Muscle of arm (tissue), 12 donors: Measurements from ENCODE around the gene AKNA. TPM values are rescaled to one million over a fixed set of nuclear protein-coding genes. Genes with fewer than 3 reads are reported as not detected.

Experiments used
- DNase-seq: peaks from one replicate; pipeline ENCODE4 v3.0.0-alpha.2; 2013
- polyA plus RNA-seq, 12 donors: library from polyadenylated mRNA; unstranded; fragments of 120-200 nt; gene quantifications; one replicate each; pipeline ENCODE4 v1.2.1, GENCODE V29; 2013; ENCODE audit not compliant: insufficient read length in 12 of 12

AKNA gene
- polyA plus RNA-seq, 12 donors, result 5.4 to 25.5 (median 8.8) TPM; not detected in 1

GRCh38 chr9:114359801-114360200, 28.0 kb downstream of the AKNA start:
- no peak for DNase-seq

DNA sequence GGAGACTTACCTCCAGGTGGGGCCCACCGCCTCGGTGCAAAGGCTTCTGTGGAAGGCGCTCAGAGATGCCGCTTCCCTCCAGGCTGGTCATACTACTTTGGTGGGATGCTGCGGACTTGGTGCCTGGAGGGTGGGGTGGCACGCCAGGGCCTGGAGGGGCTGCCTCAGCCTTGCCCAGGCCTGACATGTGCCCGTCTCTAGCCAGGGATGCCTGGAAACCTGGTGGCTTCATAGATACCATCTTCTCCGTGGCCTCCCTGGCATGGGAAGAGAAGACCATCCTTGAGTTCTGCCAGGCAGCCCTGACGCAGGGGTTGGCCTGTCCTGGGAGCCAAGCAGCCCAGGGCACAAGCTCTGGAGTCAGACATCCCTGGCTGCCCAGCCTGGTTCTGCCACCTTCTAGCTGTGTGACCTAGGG, 29.9 kb downstream of the AKNA start:
- no peak for DNase-seq

DNA sequence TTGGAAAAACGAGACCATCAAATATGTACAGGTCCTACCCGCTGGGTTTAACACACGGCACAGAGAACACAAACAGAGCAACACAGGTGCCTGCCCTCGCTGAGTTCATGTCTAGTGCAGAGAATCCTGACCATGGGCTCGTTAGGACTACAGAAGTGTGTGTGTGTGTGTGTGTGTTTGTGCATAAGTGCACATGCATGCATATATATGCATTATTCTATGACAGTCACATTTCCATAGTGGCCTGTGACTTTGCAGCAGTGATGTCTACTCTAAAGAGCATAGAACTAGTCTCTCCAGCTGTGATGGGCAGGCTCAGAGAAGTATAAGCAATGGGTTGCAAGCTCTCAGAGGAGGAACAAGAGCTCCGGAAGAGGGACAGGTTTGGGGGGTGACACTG, 30.4 kb downstream of the AKNA start:
- no peak for DNase-seq

GRCh38 chr9:114356792-114357191, 31.0 kb downstream of the AKNA start:
- DNase-seq, result no peak

DNA sequence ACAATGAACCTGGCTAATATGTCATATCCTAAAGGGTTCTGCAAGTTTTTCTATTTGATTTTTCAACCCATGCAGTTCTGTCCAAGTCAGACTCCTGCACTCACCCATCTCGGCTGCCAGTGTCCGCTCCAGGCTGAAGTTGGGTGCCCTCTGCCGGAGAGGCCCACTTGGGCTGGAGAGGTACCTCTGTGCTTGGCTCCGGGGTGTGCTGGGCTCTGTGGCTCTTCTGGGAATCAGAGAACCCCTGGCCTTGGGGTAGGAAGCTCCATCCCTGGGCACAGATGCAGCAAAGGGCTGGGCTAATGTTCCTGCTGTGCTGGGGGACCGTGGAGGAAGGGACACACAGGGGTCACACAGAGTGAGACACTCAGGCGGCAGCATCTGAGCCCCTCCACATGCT, 32.0 kb downstream of the AKNA start:
- DNase-seq, result no peak

- DNase-seq, result no peak
Observed at GRCh38 chr9:114351932-114352331, 35.9 kb downstream of the AKNA start.

GRCh38 chr9:114350636-114351401, 37.0 kb downstream of the AKNA start:
- no peak for DNase-seq

GRCh38 chr9:114349713-114350480, 37.9 kb downstream of the AKNA start:
- DNase-seq, result no peak

- DNase-seq, result no peak
Observed at GRCh38 chr9:114348906-114349482, 38.8 kb downstream of the AKNA start.

- no peak for DNase-seq
Observed at GRCh38 chr9:114348261-114348905, 39.4 kb downstream of the AKNA start.

GRCh38 chr9:114347675-114348074, 40.1 kb downstream of the AKNA start:
- no peak for DNase-seq

GRCh38 chr9:114346146-114346545, 41.6 kb downstream of the AKNA start:
- no peak for DNase-seq

DNA sequence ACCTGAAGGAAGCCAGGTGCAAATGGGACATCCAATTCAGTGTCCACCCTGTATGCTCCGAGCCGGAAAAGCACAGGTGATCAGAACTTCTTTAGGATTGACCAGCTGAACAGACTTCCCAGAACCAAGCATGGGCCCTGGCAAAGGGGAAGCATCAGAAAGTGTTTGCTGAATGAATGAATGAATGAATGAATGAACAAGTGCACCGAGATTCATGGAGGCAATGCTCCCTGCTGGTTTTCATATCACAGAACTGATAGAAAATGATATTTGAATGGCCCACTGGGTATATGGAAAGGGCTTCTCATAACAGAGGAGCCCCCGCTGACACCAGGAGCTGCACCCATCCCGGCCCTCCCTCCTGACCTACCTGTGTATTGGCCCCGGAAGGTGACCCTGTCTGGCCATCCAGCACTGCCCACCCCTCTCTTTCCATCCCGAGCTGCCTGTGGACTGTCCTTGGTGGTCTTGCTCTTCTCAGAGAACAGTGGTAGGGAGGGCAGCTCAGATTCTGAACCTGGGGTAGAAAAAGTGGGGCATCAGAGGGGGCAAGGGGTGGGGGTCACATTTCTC, 42.2 kb downstream of the AKNA start:
- no peak for DNase-seq

DNA sequence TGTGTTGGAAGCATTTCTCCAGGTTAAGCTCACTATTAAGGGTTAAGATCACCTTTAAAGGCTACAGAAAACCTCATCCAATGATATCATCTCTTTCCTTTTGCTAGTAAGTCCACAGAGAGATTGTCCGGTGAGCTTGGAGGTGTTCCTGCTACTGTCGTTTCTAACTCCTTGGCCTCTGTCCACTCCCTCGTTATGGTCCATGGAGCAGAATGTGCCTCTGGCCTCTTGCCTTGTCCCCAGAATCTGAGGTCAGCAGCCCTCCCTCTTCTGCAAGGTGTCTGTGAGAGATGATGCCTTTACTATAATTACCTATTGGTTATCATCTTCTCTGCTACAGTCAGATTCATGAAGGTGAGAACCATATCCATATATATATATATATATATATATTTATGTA, 43.1 kb downstream of the AKNA start:
- no peak for DNase-seq

- no peak for DNase-seq
Observed at GRCh38 chr9:114344188-114344566, 43.6 kb downstream of the AKNA start.

GRCh38 chr9:114343471-114344187, 44.2 kb downstream of the AKNA start:
- DNase-seq, result no peak

- DNase-seq, result no peak
Observed at GRCh38 chr9:114342755-114343440, 44.9 kb downstream of the AKNA start.

- no peak for DNase-seq
Observed at GRCh38 chr9:114341991-114342390, 45.8 kb downstream of the AKNA start.

DNA sequence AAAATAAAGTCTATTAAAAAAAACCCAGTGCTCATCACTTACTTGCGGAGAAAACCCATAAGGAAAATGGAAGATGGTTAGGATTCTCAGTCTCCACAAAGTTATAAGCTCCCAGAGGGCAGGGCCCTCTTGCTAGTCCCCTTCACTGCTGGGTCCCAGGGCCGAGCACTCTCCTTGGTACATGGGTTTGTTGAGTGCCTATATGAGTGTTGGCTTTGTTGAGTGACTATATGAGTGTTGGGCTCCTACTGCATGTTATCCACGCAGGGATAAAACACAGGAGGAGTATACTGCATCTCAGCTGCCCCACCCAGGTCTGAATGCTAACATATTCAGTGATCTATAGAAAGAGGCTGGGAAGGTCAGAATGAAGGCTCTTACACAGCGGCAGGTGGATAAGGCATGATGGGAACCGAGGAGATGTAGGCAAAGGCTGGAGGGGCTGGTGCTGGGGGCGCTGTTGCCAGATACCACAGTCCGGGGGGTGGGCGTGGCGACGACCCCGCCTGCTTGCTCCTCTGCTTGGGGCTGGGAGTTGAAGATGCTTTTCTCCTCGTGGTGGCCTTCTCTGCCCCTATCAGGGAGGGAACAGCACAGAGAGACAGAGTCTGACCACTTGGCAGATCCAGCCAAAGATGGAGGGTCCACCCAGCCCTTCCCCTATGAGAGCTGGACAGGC, 46.5 kb downstream of the AKNA start:
- no peak for DNase-seq
